COLO668 (cell line): Measurements from ENCODE around the gene KDM4C.

ENCODE experiments used
- DNase-seq: peaks from one replicate; lab custom pipeline; 2025; ENCODE audit not compliant: unreplicated experiment; lab: John Stamatoyannopoulos, UW

Gene KDM4C

DNA sequence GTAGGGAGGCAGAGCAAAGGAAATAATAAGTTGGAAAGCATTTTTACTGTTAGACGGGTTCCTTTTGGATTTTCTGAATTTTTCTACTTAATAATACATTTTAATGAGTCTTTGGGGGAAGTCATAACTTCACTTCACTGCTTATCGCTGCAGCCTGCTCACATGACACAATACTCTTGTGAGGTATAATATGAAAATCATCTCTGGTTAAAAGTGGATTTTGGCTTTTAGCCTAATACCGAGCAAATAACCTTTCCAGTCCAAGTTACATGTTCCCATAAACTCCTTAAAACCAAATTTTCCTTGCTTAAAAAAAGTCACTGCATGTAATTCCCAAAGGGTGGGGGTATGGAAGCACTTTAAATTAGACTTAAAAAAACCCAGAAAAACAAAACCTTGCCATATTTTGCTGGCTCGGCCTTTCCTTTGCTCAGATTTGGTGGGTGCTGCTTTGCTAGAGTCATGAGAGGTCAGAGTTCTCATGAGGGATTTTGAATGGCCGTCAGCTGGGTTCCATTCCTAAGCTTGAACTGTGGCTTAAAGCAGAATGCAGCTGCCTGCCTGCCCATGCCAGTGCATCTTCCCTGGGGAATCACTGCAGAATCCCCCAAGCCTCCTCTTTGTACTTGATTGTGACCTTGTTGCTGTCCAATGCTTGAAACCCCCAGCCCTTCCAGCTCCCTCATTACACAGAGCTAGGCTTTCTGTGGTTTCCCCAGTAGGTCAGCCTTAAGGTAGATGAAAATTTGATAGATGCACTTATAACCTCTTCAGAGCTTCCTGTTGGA is 331.8 kb downstream of the KDM4C start:
- no peak for DNase-seq

DNA sequence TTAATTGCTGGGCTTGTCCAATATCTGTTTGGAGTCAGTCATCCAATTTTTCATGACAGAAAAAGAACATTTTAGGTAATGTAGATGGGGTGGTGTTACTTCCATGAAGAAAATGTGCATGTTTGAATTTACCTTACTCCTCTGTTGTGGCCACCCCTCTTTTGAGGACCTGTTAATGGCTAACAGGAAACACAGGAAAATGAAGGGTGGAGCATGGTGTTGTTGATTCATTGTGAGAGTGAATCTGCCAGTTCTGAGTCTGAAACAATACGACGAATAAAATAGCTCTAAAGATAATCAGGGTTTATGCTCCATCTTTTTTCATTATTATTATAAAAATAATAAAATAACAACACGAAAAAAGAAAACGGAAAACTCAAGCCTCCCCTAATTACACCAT is 335.3 kb downstream of the KDM4C start:
- no peak for DNase-seq

DNA sequence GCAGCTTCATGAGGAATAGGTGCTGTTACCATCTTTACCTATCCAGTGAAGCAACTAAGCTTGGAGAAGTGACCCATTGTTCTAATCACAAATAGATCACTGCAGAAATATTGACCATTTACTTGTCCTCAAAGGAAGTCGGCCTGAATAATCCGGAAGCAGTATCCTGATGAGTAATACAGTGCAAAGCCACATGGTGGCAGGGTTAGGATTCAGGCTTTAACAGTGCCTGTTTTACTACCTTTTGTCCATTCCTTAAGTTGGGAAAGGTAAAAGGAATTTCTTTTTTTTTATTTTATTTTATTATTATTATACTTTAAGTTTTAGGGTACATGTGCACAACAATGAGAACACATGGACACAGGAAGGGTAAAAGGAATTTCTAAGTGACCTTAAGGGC is 336.3 kb downstream of the KDM4C start:
- peak; percentile 4 for DNase-seq

DNA sequence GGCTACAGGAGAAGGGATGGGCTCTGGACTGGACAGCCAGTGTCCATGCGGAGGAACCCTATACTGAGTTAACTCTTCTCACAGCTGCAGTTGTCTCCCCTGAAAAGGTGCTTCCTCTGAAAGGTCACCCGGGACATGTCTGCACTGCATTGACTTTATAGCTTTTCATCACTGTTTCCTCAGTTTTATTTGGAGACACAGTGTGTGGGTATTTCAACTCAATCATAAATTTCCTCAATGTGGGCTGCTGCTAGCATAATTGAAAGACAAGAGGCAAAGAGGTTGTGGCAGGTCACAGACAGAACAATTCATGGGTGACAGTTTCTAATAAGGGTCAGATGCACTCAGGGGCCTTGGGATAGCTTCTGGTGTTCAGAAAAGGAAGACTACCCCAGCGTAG is 336.8 kb downstream of the KDM4C start:
- DNase-seq, result no peak

DNA sequence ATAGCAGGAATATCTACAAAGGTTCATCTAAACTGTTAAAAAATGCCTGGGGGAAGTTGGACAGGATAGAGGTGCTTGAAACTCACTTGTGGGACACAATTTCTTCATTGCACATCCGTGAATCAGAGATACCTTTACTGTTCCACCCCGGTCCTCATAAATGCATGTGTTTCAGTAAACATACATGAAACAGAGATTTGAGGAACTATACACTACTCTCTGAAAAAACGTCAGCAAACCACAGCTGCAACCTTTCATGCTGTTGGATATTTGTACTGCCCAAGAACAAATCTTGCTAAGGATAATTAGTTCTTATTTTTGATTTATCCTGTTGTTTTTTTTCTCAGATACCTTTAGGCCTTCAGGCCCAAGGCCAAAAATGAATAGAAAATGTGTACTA is 337.3 kb downstream of the KDM4C start:
- no peak for DNase-seq

DNA sequence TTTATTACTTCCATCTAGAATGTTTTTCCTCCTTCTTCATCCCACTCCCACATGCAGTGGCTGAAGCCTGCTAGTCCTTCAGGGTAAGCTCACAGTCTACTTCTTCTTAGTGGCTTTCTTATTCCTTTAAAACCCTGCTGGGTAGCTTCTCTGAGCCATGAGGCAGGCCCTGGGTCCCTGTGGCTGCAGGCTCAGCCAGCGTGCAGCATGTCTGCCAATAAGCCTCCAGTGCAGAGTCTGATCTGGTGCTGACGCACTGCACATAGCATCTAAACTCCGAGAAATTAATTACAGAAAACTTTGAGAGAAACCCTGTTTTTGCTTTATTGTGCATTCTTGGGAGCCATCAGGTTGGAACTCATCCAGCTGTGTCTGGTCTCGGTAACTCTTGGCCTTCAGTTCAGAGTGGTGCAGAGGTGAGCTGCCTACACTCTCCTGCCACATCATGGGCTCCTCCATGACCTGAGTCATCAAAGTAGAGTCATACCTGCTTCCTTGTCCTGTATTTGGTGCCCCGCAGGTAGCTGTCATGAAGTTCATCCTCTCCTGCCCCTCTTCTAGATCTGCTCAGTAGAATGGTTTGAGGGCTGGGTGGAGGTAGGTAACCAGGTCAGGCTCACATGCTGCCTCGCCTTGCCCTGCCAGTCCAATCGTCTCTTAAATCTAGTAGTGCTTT is 339.4 kb downstream of the KDM4C start:
- no peak for DNase-seq

DNA sequence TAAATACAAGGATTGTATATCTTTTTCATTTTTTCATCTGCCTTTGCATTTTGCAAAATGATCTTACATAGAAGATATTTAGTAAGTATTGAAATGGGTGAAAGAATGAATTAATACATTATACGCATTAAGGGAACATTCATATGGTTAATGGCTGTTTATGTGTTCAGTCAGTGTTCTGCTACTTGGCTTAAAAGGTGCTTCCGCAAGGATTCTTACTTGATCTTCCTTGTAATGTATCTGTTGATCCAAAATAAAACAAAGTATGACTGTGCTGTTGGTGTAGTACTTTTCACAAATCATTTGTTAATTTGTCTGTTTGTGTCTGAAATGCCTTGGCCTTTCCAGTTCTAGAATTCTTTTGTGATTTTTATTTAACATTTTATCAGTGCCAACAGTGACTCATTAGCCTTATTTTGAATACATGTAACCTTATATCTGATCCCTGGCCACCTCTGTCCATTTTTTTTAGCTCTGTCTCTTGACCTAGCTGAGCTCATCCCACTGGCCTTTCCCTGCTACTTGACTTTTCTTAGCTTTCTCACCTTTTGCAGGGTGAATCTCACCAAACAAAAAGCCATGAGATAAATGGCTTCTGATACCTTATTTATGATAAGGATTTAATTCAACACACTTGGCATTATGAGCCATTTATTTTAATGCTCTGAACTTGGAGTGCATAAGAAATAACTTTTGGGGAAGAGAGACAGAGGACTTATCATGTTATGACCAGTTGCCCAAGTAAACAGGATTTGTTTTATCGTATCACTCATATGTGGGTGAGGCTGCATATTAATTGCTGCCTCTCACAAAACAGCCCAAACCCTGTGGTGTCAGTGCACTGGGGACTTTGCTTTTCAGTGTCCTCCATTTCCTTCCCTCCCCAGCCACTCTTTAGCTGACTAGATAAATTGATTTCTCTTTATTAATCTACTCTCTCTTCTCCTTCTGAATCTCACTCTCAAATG is 340.3 kb downstream of the KDM4C start:
- no peak for DNase-seq

DNA sequence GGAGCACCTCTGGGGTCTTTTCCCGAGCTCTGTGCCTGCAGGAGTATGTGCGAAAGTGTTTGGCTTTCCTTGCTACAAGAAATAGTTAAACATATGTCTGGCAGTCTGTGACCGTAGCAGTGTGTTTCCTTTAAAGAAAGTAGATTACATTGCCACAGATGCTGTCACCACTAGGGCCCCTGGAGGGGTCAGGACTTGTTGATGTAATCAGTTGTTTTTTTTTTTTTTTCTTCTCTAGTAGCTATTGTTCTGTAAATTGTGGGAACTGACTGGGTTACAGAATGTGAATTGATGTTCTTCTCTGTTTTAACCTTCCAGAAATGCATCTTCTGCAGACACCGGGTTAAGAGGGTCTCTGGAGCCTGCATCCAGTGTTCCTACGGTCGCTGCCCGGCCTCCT is 345.6 kb downstream of the KDM4C start:
- DNase-seq, result no peak

DNA sequence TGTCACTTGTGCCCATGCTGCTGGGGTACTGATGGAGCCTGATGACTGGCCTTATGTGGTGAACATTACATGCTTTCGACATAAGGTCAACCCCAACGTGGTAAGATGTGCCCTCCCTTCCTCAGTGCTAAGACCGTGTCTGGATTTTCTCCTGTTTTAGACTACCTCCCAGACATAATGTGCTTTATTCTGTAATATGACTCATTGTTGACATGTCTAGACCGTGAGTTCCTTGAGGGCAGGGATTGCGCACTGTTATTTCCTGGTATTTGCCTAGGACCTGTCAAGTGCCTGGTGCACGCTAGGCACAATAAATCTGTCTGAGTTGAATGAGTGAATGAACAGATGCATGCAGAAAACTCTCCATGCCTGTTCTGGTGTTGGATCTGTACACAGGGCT is 346.0 kb downstream of the KDM4C start:
- DNase-seq, result no peak

DNA sequence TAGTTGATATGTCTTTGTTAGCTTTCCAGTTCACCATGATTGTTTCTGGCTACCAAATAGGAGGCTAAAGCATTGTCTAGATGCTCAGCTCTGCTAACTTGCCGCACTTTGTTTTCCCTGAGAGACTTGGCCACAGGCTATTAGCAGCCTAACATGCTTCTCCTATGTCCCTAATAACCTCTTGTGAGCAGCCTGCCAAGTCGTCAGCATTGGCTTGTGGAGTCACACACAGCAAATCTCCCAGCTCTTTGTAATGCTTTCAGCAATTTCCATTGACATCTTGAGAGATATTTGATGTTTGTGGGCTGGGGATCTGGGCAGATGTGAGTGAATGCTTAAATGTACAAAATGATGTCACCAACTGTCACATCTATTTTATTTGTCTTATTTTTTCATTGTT is 346.9 kb downstream of the KDM4C start:
- DNase-seq, result no peak

DNA sequence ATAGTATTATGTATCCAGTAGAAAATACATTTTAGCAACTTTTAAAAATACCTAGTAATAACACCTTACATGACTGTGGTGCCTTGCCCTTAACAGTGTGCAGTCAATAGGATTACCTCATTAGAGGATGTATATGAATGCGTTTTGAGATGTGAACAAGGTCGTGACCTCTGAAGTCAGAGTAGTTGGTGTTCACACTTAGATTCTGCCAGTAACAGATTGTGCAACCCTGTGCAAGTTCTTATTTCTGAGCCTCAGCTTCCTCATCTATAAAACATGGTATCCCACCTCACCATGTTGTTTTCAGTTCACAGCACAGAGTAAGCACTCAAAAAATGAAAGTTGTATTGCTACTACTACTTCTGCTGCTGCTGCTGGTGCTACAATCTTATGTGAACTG is 347.3 kb downstream of the KDM4C start:
- DNase-seq, result no peak

DNA sequence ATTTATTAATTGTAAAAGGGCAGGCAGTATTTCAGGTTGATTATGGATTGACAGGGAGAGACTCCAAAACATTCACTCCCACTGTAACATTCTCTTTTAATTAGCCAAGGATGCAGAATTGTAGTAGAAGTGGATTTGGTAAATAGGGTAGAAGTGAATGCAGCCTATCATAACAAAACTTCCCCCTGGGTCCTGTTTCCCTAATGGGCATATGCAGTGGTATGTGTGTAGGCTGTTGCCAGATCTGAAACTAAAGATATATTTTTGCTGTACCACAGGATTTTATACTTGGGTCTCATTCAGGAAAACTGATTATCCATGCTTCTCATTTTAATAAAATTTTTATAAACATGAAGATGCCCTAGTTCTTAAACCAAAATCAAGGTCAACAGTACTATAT is 351.2 kb downstream of the KDM4C start:
- no peak for DNase-seq

DNA sequence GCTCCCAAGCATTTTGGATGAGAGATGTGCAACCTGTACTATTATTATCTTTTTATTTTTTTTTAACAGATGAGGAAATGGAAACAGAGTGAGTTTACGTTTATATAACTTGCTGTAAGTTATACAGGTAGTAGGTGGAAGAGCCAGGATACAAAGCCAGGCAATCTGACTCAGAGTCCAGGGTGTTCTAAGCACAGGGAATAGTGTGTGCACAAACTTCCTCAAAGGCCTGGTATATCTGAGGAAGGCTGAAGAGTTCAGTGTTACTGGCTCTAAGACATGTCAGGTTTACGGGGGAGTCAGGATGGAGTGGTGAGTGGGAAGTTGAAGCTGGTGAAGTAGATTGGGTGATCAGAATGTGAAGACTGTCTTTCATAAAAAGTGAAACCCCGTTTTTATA is 353.6 kb downstream of the KDM4C start:
- no peak for DNase-seq

DNA sequence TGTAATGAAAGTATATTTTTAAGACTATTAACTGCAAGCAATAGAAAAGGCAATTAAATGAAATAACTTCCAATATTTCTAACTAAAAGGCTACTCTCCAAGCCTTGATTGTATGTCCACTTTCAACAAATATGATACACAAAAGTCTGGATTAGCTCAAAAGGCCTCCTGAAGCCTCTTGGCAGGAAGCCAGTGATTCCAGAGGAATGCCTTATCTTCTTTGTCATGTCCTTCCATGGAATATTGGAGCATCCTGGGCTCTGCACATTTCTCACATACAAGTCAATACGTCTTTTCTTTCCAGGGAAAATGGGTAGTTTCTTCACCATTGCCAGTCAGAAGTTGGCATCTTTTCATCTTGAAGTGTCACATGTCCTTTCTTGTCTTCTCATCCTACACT is 357.8 kb downstream of the KDM4C start:
- DNase-seq, result no peak

DNA sequence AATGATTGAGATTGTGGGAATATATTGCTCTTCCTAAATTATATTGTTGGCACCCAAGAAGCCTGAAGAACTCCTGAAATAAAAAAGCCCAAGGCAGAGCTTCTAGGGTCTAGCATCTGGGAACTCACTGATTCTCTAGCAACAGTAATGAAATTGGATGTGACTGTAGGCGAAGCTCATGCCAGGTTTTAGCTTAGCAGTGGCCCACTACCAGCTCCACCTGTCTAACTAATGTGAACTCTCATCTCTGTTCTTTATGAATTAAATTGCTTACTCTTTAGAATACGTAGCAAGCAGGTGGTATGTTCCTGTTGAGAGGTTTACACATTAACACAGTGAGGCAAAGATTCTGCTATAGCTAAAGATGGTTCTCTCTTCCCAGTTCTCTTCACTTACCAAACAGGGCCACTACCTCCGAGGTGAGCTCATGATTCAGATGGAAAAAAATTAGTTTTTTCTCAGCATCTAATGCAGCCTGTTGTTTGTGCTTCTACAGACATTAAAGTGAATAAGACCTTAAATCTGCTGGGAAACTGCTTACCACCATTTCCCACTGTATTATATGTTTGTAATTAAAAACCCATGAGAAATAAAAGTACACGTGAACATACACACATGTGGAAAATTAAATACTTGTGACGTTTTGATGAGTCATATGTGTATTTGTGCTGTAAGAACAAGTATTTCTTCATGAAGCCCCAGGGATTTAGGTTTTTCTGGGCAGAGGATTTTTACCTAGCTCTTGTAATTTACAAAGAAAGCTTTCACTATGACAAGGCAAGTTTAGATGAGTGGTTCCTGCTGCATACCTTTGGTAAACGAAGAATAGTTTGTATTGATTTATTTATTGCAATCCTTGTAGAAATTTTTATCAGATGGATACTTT is 360.1 kb downstream of the KDM4C start:
- peak; percentile 30 for DNase-seq

DNA sequence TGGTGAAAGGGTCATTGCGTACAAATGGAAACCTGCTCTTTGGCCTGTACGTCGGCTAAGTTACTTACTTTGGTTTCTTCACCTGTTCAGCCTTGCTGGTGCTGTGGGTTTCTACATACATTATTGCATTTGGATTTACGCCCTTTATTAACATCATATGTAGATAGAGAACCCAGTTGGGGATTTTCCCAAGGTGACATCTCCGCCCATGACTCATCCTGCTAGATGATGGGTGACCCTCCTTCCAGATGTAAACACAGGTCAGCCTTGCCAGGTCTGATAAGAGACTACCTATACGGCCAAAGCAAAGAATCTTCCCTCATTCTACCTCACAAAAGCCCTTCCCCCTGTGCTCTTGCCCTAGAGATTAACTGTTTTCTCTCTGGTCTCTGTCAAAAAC is 360.9 kb downstream of the KDM4C start:
- peak; percentile 18 for DNase-seq

DNA sequence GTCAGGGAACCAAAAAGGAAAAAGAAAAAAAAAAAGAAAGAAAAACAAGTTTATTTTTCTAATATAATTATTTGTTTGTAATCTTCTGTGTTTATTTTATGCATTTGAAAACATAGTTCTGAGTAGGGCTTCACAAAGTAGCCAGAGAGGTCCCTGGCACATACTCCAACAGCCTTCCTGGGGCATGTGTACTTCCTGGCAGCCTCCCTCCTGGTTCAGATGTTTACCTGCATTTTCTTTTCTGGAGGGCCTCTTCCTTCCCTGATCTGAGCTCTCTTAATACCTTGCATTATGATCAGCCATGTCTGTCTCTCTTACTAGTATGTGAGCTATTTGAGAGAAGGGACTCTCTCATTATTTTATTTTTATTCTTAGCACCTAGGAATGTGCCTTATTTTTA is 361.8 kb downstream of the KDM4C start:
- no peak for DNase-seq

DNA sequence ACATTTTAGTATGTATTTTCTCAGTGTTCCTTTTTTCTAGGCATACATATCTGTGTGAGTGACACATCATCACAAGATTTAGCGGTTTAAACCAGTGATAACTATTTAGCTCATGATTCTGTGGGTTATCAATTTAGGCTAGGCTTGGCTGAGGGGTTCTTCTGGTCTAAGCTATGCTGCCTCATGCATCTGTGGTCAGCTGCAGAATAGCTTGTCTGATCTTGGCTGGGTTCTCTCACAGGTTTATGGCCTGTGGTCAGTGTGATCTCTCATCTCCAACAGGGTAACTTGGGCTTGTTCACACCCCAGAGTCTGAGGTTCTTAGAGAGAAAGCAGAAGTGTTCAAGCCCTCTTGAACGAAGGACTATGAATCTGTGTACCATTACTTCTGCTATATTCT is 363.3 kb downstream of the KDM4C start:
- DNase-seq, result no peak

DNA sequence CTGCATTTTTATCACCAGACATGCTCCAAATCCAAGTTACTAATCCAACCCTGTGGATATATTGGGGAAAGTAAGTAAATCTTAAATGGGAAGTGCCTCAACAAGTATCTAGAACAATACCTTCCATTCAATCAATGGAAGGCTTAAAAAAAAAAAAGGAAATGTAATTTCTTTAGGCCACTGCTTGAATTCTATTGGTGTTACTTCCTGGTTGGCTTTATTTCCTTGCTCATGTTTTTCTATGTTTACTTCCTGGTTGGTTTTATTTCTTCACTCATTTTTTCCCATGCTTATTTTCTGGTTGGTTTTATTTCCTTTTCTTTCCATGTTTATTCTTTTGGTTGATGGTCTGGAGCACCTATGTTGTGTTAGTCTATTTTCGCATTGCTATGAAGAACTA is 363.9 kb downstream of the KDM4C start:
- DNase-seq, result no peak

DNA sequence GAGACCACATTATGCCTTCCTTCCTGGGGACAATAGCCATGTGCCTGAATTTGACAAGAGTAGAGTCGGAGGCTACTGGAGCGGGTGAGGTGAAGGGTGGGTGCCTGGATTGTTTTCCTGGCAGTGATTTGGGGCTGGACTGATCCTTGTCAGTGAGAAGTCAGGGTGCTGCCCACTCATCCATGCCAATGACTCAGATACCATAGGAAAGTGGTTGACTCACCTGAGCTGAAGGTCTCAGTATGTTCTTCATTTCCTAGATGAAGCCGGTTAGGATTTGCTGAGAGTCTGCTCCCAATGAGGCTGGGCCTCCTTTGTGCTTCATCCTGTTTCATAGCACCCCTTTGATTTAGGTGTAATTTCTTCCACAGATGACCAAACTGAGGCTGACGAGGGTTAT is 366.0 kb downstream of the KDM4C start:
- no peak for DNase-seq

DNA sequence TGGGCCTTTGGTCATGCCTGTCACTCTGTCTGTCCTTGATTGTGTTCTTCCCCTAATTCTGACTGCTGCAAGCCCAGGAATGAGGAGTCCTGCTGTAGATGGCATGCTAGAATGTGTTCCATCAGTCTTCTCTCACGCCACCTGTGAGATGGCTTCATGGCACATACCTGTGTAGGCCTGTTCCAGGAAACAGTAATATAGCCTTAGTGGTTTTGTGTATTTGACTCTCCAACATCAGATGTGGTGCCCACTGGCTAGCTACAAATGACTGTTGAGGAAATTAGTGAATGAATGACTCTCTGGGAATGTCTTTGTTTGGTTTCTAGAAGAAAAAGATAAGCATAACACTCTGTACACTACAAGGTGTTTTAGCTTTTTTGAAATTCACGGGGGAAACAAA is 367.5 kb downstream of the KDM4C start:
- no peak for DNase-seq
